ES-I3 (cell line): Measurements from ENCODE around the gene MPC1.
"Not testable (repeated sequence)": the region's sequence is repeated elsewhere in the genome, so short reads cannot be mapped to it uniquely, and the experiment has no call there.

Experiments
- H3K36me3 ChIP-seq: 2 replicates; pipeline ENCODE4 v1.6.1; 2013; ENCODE audit warnings: mild to moderate bottlenecking, low read length, control low read depth, moderate library complexity; ENCODE audit not compliant: insufficient read depth
- H3K4me1 ChIP-seq: 2 replicates; pipeline ENCODE4 v1.6.1; 2013; ENCODE audit warnings: mild to moderate bottlenecking, control low read depth, low read length; ENCODE audit not compliant: insufficient read depth
- H3K9ac ChIP-seq: 2 replicates; pipeline ENCODE4 v1.6.1; 2013; ENCODE audit warnings: low read depth, mild to moderate bottlenecking, low read length, moderate library complexity
- H3K9me3 ChIP-seq: 2 replicates; pipeline ENCODE4 v1.6.1; 2013; ENCODE audit warnings: mild to moderate bottlenecking, low read length, moderate library complexity; ENCODE audit not compliant: control insufficient read depth, insufficient read depth

Gene MPC1

DNA sequence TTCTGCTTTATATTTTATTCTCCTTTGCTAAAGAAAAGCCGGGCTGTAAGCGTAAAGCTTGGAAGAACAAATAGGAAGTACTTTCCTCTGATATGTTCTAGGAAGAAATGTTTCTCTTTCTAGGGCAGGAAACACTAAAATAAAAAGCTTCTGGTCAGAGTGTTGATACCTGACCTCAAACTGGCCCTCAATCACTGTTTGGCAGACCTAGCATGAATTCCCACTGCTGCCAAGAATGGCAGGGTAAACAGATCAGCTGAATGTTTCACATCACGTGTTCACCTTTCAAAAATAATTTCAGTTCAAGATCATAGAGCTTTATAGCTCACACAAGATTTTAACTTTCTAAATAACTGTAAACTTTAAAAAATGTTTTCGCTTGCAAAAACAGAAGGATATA lies 2.9 kb downstream of the MPC1 start:
- Histone ChIP-seq H3K4me1 (no peaks in the 10 kb centered on the region), H3K36me3 (no peaks in the 10 kb centered on the region), H3K9ac (no peak overlapping the region), H3K9me3 (no peaks in the 10 kb centered on the region)

DNA sequence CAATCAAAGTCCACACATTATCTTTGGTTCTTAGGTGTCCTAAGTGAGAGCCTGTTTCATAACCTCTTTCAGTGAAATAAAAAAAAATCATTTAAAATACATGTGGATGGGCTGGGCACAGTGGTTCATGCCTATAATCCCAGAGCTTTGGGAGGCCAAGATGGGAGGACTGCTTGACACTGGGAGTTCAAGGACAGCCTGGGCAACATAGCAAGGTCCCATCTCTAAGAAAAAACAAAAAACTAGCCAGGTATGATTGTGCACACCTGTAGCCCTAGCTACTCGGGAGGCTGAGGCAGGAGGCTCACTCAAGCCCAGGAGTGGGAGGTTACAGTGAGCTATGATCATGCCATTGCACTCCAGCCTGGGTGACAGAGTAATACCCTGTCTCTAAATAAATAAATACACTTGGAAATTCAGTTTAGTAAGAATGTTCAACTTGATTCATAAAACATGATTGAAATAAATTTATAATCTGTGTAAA lies 3.6 kb downstream of the MPC1 start:
- Histone ChIP-seq H3K4me1 (no peaks in the 10 kb centered on the region), H3K36me3 (no peaks in the 10 kb centered on the region)

DNA sequence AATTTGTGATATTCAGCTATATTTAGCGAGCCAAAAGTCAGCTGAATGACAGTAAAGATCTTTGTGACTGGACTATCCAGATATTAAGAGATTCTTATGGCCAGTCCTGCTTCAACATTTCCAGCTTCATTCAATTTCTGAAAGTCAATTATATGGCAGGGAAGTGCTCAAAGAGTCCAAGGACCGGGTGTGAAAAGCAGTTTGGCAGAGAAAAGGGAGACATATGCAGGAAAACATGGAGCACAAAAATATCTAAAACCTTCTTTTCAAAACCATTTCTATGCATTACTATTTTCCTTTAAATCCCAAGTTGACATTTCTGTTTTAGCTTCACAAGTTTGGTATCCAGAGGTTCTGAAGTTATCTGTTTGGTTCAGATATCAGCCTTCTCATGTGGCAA lies 5.0 kb downstream of the MPC1 start:
- Histone ChIP-seq H3K36me3 (no peaks in the 10 kb centered on the region), H3K9me3 (no peaks in the 10 kb centered on the region)

More for the DNA sequence above, 3.6 kb downstream of the MPC1 start:
- Histone ChIP-seq H3K9ac (no peak overlapping the region), H3K9me3 (no peaks in the 10 kb centered on the region)

DNA sequence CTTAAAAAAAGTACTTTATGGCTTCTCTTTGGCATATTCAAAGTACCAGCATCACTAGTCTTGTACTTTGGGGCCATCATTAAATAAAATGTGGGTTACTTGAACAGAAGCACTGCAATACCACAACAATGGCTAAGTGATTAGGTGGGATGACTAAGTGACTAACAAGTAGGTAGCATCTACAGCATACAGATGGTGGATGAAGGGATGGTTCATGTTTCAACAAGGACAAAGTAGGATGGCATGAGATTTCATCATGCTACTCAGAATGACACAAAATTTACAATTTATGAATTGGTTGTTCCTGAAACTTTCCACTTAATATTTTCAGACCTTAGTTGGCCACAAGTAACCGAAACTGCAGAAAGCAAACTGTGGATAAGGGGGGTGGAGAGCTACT lies 7.7 kb downstream of the MPC1 start:
- H3K36me3 ChIP-seq = no peaks in the 10 kb centered on the region
- H3K9me3 ChIP-seq = no peaks in the 10 kb centered on the region
- H3K9ac ChIP-seq = no peak overlapping the region
- H3K4me1 ChIP-seq = peaks cover 2% of the 10 kb centered on the region; the same call in 1 of the 2 replicates

More for the DNA sequence above, 5.0 kb downstream of the MPC1 start:
- Histone ChIP-seq H3K4me1 (0 out of 2 replicates have a peak, but pooled peaks cover 2% of the 10 kb centered on the region), H3K9ac (no peak overlapping the region)

DNA sequence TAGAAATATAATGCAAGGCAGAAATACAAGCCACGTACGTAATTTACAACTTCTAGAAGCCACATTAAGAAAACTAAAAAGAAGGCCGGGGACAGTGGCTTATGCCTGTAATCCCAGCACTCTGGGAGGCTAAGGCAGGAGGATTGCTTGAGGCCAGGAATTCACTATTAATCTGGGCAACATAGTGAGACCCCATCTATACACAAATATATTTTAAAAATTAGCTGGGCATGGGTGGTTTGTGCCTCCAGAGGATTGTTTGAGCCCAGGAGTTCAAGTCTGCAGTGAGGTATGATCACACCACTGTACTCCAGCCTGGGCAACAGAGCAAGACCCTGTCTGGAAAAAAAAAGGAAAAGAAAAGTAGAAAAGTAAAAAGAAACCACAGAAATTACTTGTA lies 12.3 kb downstream of the MPC1 start:
- no peaks in the 10 kb centered on the region for H3K36me3 ChIP-seq
- no peak overlapping the region for H3K9ac ChIP-seq
- H3K4me1 ChIP-seq = peaks cover 27% of the 10 kb centered on the region
- H3K9me3 ChIP-seq = no peaks in the 10 kb centered on the region

DNA sequence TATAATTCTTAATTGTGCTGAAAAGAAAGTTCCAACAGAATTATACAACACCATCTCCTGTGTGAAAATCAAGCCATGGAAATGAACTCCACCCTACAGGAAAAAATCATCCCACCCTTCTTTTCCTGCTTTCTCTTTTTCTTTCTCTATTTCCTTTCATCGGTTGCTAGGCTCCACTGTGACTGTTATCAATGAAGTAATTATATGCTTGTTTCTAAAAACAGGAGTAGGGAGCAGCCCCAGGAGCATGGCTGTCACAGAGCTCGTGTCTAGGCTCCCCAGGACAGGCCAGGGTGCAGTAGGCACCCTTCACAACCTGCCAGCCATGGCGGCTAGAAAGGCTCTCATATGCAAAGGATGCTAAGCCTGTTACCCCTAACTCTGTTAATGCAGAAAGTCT lies 13.0 kb downstream of the MPC1 start:
- H3K4me1 ChIP-seq = peaks cover 32% of the 10 kb centered on the region
- H3K9ac ChIP-seq = no peak overlapping the region
- H3K9me3 ChIP-seq = no peaks in the 10 kb centered on the region
- H3K36me3 ChIP-seq = no peaks in the 10 kb centered on the region

DNA sequence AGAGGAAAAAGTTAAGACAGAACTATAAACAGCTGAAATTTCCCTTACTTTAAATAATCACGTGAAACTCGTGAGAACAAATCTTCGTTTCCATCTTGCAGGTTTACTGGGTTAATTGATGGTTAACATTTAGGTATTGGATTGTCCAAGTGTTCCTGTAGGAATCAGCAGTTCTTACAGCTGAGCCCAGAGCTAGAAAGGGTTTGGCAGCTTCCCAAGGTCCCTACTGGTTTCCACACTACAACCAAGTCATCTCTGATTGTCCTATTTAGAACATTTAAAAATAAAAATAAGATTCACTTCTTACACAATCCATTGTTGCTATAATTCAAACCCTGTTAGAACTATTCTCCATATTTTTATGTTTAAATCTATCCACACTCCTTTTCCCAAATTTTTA lies 15.8 kb downstream of the MPC1 start:
- H3K9ac ChIP-seq = no peak overlapping the region
- no peaks in the 10 kb centered on the region for H3K36me3 ChIP-seq
- peaks cover 38% of the 10 kb centered on the region for H3K4me1 ChIP-seq
- H3K9me3 ChIP-seq = no peaks in the 10 kb centered on the region

DNA sequence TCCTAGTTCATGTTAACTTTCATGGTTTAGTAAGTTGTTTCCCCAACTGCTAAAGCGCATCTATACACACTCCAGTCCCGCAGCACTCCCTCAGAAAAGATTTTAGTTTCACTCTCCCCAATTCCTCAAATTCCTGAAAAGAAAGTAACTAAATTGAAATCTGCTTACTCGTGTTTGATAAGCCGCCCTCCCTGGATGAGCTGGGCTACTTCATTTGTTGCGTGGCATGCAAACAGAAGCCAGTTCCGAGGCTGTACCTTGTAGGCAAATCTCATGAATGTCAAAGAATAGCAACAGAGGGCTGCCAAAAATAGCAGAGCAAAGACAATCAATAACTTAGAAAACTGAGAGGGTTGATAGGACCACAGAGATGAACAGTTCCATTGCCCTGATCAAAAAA lies 16.9 kb downstream of the MPC1 start:
- peaks cover 42% of the 10 kb centered on the region for H3K4me1 ChIP-seq
- peak overlapping the region; percentile 10 for H3K9ac ChIP-seq
- no peaks in the 10 kb centered on the region for H3K36me3 ChIP-seq
- H3K9me3 ChIP-seq = no peaks in the 10 kb centered on the region

DNA sequence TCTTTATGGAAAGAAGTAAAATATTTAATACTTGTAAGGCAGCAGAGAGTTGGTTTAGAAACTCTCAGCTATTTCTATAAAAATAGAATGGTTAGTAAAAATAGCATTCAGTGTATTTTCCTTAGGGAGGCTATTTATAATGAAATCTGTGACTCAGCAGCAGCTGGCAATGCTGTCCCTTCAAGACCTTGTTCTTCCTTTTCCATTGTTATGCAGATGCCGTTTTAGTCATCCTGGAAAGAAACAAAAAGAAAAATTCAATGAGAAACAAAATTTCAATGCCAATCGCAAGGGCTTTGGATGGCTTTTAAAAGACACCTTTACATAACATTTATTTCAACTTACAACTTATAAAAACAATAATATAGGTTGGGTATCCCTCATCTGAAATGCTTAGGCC lies 17.5 kb downstream of the MPC1 start:
- peak overlapping the region; percentile 10; the same call in 1 of the 2 replicates for H3K9ac ChIP-seq
- no peaks in the 10 kb centered on the region for H3K36me3 ChIP-seq
- no peaks in the 10 kb centered on the region for H3K9me3 ChIP-seq
- H3K4me1 ChIP-seq = peaks cover 47% of the 10 kb centered on the region

DNA sequence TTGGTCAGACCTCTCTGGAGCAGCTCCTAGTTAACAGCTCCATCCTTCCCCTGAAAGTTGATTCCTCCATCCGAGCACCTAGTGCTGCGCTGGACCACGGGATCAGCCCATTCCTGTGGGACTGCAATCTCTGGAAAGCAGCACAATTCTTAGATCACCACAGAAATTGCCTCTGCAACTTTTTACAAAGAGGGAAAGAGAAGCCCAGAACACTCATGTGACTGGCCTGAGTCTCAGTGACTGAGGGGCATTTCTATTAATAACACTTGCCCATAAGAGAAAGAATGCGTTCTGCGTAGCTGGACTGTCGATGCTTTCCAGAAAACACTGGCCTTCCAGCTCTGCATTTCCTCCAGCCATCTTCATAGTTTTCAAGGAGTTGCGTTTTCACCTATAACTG lies 18.3 kb downstream of the MPC1 start:
- Histone ChIP-seq H3K36me3 (no peaks in the 10 kb centered on the region), H3K4me1 (peaks cover 50% of the 10 kb centered on the region), H3K9me3 (no peaks in the 10 kb centered on the region), H3K9ac (no peak overlapping the region)

DNA sequence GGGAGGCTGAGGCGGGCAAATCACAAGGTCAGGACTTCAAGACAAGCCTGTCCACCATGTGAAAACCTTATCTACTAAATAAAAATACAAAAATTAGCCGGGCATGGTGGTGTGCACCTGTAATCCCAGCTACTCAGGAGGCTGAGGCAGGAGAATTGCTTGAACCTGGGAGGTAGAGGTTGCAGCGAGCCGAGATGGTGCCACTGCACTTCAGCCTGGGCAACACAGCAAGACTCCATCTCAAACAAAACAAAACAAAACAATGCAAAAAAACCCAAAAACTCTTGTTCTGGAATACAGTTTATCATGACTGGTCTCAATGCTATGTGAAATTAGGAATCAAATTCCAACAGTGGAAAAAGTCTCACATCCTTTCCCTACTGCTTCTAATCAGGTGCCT lies 20.3 kb downstream of the MPC1 start:
- H3K9me3 ChIP-seq, H3K36me3 ChIP-seq, H3K9ac ChIP-seq: not testable (repeated sequence)
- peaks cover 40% of the 10 kb centered on the region for H3K4me1 ChIP-seq

DNA sequence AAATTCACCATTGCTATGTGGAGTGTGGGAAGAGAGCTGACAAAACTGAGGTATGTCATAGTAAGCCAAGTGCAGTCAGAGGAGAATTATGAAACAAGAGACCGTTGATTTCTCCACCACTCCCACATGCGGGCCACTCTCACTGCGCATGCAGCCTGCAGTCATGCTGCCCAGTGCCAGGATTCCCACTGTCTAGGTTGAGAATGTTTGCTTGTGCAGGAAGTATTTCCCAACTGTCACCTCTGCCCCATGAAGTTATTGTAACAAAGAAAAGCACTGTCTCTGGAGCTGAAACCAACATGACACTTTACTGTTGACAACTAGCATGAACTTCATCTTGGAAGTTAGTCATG lies 21.7 kb downstream of the MPC1 start:
- Histone ChIP-seq H3K36me3 (no peaks in the 10 kb centered on the region), H3K9ac (no peak overlapping the region), H3K9me3 (no peaks in the 10 kb centered on the region)

DNA sequence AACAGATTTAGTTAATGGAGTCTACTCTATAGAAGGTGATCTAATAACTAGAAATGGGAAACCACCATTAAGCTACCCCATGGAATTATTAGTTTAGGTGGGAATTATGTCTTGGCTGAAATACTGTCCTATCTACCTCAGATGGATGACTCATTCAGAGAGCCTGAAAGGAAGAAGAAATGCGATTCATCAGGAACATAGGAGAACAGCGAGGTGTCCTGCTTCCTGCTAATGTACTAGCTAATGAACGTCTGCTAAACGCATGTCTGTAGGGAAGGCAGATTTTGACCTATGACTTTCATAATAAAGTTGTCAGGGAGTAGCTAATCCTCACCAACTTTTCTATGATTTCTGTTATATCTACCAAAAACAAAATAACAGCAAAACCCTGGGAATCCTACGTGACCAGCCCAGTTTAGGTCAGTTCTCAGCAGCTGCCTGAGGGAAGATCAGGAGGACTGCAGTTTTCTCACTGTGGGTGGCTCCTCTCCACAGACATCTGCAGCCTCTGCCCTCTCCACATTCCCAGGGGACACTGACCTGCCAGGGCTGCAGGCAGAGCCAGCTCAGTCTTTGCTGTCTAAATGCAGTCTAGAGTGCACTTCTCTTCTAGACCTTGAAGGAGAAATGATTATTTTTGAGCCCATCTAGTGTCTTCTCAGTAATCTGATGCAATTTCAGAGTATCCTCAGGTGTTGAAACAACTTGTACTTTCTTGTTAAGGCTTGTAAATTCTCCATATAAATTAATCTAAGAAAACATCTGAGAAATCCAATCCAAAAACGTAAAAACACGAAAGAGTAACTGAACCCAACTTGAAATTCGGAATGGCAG lies 22.3 kb downstream of the MPC1 start:
- Histone ChIP-seq H3K9me3 (no peaks in the 10 kb centered on the region), H3K4me1 (peaks cover 28% of the 10 kb centered on the region), H3K9ac (no peak overlapping the region), H3K36me3 (no peaks in the 10 kb centered on the region)

More for the DNA sequence above, 21.7 kb downstream of the MPC1 start:
- H3K4me1 ChIP-seq = peaks cover 29% of the 10 kb centered on the region

DNA sequence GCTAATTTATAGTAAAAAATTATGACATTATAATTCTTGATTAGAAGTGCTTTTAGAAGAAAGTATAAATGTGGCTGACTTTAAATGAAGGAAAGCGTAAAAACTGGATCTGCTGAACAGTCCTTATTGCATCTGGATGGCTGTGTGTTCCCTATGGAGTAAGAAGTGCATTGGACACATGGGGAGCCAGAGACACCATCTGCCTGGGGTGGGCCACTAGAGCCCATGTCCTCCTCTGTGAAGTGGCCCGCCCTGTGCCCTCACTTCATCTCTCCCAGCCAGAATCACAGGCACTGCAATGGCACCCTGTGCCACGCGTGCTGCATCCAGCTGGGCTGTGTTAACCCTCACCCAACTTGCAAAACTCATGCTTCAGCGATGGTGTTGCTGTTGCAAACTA lies 27.2 kb downstream of the MPC1 start:
- Histone ChIP-seq H3K4me1 (peaks cover 13% of the 10 kb centered on the region), H3K9ac (no peak overlapping the region), H3K36me3 (no peaks in the 10 kb centered on the region), H3K9me3 (peaks cover 2% of the 10 kb centered on the region; the same call in 1 of the 2 replicates)

DNA sequence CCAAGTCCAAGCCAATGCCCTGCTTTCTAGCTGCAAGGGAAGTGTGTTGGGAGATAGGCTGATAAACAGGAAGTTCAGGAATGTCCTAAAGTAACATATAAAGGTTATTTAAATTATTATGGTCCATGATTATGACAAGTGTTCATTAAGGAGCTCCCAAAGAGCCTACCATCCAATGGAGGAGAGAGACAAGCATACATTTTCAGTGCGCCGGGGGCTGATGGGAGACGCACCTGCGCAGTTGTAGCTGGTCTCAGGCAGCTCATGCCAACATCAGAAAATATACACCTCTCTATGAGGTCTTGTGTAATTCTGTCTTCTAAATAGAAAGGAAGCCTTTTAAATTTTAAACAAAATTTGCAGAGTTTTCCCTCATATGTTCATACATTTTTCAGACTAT lies 27.8 kb downstream of the MPC1 start:
- Histone ChIP-seq H3K36me3 (no peaks in the 10 kb centered on the region), H3K9me3 (peaks cover 2% of the 10 kb centered on the region; the same call in 1 of the 2 replicates), H3K4me1 (peaks cover 8% of the 10 kb centered on the region; the same call in 1 of the 2 replicates), H3K9ac (no peak overlapping the region)
